ENCODE measurements around the gene FGD3.
"Not testable (repeated sequence)": the region's sequence is repeated elsewhere in the genome, so short reads cannot be mapped to it uniquely, and the experiment has no call there.

FGD3 gene

GRCh38 chr9:92978345-92978875 lies 31.1 kb downstream of the FGD3 start:
- DNase-seq: no peak

- no peak for DNase-seq
These were observed 32.1 kb downstream of the FGD3 start for GRCh38 chr9:92979283-92980056.

GRCh38 chr9:92980085-92980745 lies 32.9 kb downstream of the FGD3 start:
- no peak for DNase-seq

- DNase-seq: no peak
These were observed 34.8 kb downstream of the FGD3 start for GRCh38 chr9:92982130-92982529.

- no peak for DNase-seq
These were observed 36.8 kb downstream of the FGD3 start for GRCh38 chr9:92983984-92984589.

GRCh38 chr9:92984976-92985375 lies 37.7 kb downstream of the FGD3 start:
- DNase-seq: no peak

GRCh38 chr9:92986176-92987119 lies 39.1 kb downstream of the FGD3 start:
- no peak for DNase-seq

GRCh38 chr9:92988215-92988768 lies 41.0 kb downstream of the FGD3 start:
- DNase-seq: no peak

- no peak for DNase-seq
These were observed 42.2 kb downstream of the FGD3 start for GRCh38 chr9:92989561-92989960.

- no peak for DNase-seq
These were observed 43.1 kb downstream of the FGD3 start for GRCh38 chr9:92990461-92990860.

- DNase-seq: no peak
These were observed 45.2 kb downstream of the FGD3 start for GRCh38 chr9:92992549-92992948.

- not testable (repeated sequence) for DNase-seq
These were observed 51.5 kb downstream of the FGD3 start for GRCh38 chr9:92998871-92999270.

- DNase-seq: no peak
These were observed 53.7 kb downstream of the FGD3 start for GRCh38 chr9:93001031-93001430.

GRCh38 chr9:93002700-93003099 lies 55.4 kb downstream of the FGD3 start:
- DNase-seq: no peak

- DNase-seq: peak; percentile 37
These were observed 56.5 kb downstream of the FGD3 start for GRCh38 chr9:93003552-93004407.

- DNase-seq: no peak
These were observed 57.2 kb downstream of the FGD3 start for GRCh38 chr9:93004561-93004960.

- no peak for DNase-seq
These were observed 58.6 kb downstream of the FGD3 start for GRCh38 chr9:93005876-93006275.

GRCh38 chr9:93007529-93008058 lies 60.3 kb downstream of the FGD3 start:
- DNase-seq: no peak

- no peak for DNase-seq
These were observed 61.1 kb downstream of the FGD3 start for GRCh38 chr9:93008457-93008856.

GRCh38 chr9:93009337-93010015 lies 62.2 kb downstream of the FGD3 start:
- no peak for DNase-seq
